ENCODE data around the gene SIRT2.
"Not testable (repeated sequence)": the region's sequence is repeated elsewhere in the genome, so short reads cannot be mapped to it uniquely, and the experiment has no call there.

The SIRT2 gene

GRCh38 chr19:38892841-38893240 is 6.6 kb downstream of the SIRT2 start:
- no peak for DNase-seq

- no peak for DNase-seq
Measured at GRCh38 chr19:38891771-38892170, 7.6 kb downstream of the SIRT2 start.

GRCh38 chr19:38890686-38891085 is 8.7 kb downstream of the SIRT2 start:
- DNase-seq: no peak

GRCh38 chr19:38889803-38890202 is 9.6 kb downstream of the SIRT2 start:
- no peak for DNase-seq

- no peak for DNase-seq
Measured at GRCh38 chr19:38888876-38889275, 10.5 kb downstream of the SIRT2 start.

- DNase-seq: not testable (repeated sequence)
Measured at GRCh38 chr19:38884691-38885090, 14.7 kb downstream of the SIRT2 start.

GRCh38 chr19:38883286-38883685 is 16.1 kb downstream of the SIRT2 start:
- no peak for DNase-seq

GRCh38 chr19:38880882-38881609 is 18.4 kb downstream of the SIRT2 start:
- no peak for DNase-seq

- no peak for DNase-seq
Measured at GRCh38 chr19:38880076-38880881, 19.1 kb downstream of the SIRT2 start.

GRCh38 chr19:38879400-38879751 is 20.0 kb downstream of the SIRT2 start:
- no peak for DNase-seq

- DNase-seq: no peak
Measured at GRCh38 chr19:38878575-38879399, 20.6 kb downstream of the SIRT2 start.

- DNase-seq: no peak
Measured at GRCh38 chr19:38877781-38878574, 21.4 kb downstream of the SIRT2 start, which contains the start of gene RINL. RINL (minus strand) TSS chr19:38878275; CDS start chr19:38876742, 1,533 bp downstream.

- no peak for DNase-seq
Measured at GRCh38 chr19:38875656-38876395, 23.6 kb downstream of the SIRT2 start.

- not testable (repeated sequence) for DNase-seq
Measured at GRCh38 chr19:38873400-38873799, 26.0 kb downstream of the SIRT2 start.

- DNase-seq: no peak
Measured at GRCh38 chr19:38870612-38871011, 28.8 kb downstream of the SIRT2 start.

GRCh38 chr19:38869836-38870607 is 29.4 kb downstream of the SIRT2 start:
- DNase-seq: peak; percentile 23

GRCh38 chr19:38869160-38869835 is 30.1 kb downstream of the SIRT2 start:
- no peak for DNase-seq

- no peak for DNase-seq
Measured at GRCh38 chr19:38868551-38868950, 30.9 kb downstream of the SIRT2 start.

GRCh38 chr19:38867171-38867780 is 32.1 kb downstream of the SIRT2 start:
- DNase-seq: no peak
